ENCODE measurements around the gene TREML1.
A peak's percentile ranks its signal among the peaks of the same experiment; 100 is the strongest.
"Not testable (repeated sequence)": the region's sequence is repeated elsewhere in the genome, so short reads cannot be mapped to it uniquely, and the experiment has no call there.

Gene TREML1

DNA sequence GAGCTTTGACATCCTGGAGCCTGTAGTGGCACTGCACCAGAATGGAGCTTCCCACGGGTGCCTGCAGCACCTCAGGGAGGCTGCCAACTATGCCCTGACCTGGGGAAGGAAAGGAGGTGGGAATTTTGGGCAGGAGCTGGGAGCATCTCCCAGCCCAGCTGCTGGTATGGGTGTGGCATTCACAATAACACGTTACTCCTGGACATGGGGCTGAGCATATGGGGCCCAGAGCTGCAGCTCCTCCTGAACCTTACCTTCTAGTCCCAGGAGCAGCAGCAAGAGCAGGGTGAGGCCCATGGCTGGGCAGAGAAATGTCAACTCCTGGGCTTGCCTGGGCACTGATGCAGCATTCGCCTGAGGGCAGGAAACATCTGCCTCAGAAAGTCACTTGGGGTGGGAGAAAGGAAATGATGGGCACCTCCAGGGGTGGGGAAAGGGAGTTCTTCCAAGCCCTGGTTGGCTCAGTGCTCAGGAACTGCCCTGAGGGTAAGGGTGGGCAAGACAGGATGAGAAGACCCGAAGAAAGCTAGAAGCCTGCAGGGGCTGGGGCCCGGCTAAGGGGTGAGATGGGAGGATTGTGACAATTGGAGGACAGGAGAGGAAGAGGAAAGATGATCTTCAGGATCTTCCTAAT is at the start of gene TREML1:
Gene TREML1 (minus strand): TSS at position 356 of the 634 bp plus-strand sequence. CDS start 59 bp downstream, at position 297.
- no peak for DNase-seq

DNA sequence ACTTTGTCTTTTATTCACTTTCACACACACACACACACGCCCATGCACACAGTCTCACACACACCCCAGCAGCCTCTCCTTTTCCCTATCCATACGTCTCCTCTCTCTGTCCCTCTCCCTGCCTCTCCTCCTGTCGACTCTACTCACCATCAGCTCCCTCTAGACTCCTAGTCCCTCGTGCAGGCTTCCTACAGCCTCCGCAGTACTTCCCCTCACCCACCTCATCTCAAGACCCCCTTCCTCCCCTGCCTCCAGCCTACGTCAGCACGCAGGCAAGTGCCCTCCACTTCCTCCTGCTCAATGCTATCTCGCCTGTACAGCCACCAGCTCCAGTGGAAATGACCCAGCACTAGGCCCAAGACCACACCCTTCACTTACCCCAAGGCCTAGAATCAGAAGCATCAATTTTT is 47.6 kb upstream of the TREML1 start:
- no peak for DNase-seq

DNA sequence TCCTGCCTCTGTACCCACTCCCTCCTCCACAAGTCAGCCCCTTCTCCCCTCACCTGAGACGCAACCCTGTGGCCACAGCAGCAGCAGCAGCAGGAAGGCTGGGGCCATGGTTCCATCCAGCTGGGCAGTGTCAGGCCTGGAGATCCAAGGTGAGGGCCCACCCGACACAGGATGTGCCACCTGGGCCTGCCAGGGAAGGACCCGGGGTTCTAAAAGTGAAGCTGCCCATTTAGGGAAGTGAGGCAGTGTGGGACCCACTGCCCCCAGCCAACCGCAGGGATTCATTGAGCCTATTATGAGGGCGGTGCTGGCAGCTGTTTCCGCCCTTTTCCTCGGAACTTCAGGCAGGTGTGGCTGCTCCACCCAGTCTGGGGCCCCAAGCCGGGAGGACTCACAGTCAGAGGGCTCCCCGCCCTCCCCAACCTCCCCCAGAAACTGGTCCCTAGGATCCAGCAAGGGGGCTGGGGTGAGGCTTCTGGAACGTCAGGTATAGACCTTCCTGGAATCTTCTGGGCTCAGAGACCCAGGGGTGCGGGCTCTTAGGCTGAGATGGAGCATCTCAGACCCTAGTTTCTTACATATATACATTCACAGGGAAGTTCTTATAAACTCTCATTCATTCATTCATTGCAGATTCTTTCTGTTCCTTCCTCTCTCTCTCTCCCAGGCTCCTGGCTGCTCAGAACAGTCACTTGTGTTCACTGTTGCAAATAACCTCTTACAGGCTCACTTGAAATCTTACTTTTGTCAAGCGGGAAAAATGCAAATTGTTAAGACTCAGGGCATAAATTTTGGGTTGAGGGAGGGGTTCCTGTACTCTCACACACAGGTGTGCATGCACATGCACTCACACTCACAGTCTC is 47.0 kb upstream of the TREML1 start, which contains the start of gene TREML2:
Gene TREML2 (minus strand): TSS at position 249 of the 863 bp plus-strand sequence. CDS start 141 bp downstream, at position 108.
- no peak for DNase-seq

GRCh38 chr6:41200296-41200900 is 46.3 kb upstream of the TREML1 start:
- no peak for DNase-seq

DNA sequence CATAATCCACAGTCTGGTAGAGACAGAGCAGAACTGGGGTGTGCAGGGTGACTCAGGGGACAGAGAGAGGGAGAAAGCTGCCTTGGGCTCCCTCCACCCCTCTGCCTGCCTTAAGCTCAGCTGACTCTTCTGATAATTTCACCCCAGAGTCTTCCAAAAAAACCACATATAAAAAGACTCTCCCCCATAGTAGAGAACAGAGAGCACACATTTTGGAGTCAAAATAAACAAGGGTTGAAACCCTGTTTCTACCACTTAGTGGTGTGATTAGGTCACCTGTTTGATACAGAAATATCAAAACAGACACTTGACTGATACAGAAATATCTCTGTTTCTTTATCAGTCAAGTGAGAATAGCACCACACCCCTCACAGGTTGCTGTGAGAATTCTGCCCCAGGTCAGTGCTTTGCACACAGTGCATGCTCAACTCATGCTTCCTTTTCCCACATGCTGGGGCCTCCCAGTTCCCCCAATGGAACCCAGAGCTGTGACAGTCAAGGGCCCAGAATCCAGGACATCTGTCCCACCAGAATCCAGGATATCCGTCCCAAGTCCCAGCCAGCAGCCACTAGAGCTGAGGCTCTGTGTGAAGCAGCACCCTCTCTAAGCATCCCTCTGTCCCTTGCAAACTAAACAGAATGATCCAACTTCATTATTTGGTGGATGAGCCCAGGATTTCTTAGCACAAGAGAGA is 45.6 kb upstream of the TREML1 start:
- DNase-seq = no peak

- no peak for DNase-seq
Observed at GRCh38 chr6:41197234-41197633, 43.1 kb upstream of the TREML1 start.

GRCh38 chr6:41194386-41194785 is 40.2 kb upstream of the TREML1 start:
- no peak for DNase-seq

DNA sequence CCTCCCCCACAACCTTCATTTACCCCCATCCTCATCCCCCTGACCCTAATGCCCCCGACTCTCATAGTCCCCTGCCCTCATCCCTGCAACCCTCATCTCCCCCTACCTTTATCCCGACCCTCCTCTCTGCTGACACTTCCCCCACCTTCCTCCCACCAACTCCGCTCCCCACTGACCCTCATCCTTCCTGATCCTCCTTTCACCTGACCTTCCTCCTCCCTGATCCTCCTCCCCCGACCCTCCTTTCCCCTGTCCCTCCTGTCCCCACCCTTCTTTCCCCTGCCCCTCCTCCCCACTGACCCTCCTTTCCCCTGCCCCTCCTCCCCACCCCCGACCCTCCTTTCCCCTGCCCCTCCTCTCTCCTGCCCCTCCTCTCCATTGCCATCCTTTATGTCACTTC is 39.7 kb upstream of the TREML1 start:
- no peak for DNase-seq

DNA sequence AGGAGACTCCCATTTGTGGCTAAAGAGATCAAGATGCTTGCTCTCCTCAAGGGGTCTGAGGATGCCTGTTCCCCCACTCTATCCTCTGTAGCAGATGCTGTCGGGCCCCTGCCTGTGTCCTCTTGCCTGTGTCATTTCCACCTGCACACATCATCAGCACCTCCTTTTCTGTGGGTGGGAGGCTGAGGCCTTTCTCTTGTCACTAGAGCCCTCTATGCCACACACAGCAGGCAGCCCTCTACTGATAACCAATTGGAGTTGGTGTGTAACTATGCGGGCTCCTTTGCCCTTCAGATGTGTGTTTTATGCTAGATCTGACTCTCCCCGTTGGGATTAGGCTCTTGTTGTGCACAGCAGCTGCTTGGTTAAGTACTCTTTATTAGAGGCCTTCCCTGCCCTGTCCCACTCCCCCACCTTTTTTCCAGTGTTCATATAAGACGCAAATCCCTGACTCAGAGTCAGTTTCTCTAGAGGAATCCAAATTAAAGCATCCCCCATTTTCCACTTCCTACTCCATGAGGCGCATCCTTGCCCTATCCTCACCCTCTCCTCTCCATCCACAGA is 39.1 kb upstream of the TREML1 start:
- DNase-seq = no peak

GRCh38 chr6:41191569-41191968 is 37.4 kb upstream of the TREML1 start:
- DNase-seq = no peak

- no peak for DNase-seq
Observed at GRCh38 chr6:41190791-41191190, 36.6 kb upstream of the TREML1 start.

GRCh38 chr6:41189967-41190366 is 35.8 kb upstream of the TREML1 start:
- DNase-seq = no peak

- not testable (repeated sequence) for DNase-seq
Observed at GRCh38 chr6:41189046-41189445, 34.9 kb upstream of the TREML1 start.

GRCh38 chr6:41187924-41188886 is 34.1 kb upstream of the TREML1 start:
- peak; percentile 30 for DNase-seq

GRCh38 chr6:41186031-41186562 is 31.9 kb upstream of the TREML1 start:
- no peak for DNase-seq

DNA sequence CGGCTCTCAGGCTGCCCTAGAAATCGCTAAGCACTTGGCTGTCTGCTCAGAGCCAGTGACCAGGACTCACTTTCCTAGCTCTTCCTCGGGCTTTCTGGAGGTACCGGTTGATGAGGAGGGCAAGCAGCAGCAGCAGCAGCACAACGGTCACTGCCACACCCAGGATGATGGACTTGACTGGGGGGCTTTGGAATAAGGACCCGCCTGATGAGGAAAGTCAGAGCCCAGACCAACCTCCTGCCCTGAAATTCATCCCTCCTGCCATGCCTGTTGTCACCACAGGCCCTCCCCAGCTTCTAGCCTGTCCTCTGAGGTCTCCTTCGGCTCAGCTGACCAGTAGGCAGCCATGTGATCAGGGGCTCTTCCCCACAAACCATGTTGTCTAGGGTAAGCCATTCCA is 30.6 kb upstream of the TREML1 start:
- DNase-seq = no peak

- peak; percentile 66 for DNase-seq
Observed at GRCh38 chr6:41182069-41183034, 28.2 kb upstream of the TREML1 start.

DNA sequence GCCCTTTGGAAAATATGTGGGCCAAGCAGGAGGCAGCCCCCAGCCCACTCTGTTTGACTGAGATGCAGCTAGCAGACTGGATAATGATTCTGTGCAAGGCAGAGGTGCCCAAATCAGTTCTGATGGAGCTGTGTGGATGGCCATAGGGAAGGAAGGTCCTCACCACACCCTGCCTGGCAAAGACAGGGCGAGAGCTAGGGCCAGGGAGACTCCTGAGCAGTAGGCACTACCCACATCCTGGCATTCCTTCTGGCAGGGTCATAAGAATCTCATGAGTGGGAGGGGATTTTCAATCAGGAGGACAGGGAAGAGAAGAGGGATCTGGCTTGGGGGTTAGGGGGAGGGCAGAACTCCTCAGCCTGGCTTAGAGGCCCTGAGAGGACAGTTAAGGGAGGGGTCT is 27.4 kb upstream of the TREML1 start:
- no peak for DNase-seq

DNA sequence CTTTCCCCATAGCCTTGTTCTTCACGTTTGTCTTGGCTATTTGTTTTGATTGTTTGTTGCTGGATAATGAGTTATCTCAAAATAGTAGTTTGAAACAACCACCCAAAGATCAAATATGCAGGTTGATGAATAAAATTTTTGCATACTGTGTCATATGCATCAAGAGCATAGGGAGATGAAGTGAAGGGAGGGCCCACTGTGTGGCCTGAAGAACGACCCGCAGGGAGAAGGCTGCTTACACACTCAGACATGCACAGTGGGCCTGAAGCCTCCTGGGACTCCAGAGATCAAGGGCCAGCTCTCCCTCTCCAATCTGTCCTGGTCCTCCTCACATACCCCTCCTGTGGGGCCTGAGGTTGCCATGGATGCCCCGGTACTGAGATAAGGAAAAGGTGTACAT is 25.0 kb upstream of the TREML1 start:
- no peak for DNase-seq

GRCh38 chr6:41177695-41178094 is 23.5 kb upstream of the TREML1 start:
- no peak for DNase-seq
